Fibroblast of mammary gland (primary cell): ENCODE results near the gene PRF1.
"Not testable (repeated sequence)": the region's sequence is repeated elsewhere in the genome, so short reads cannot be mapped to it uniquely, and the experiment has no call there.

Source experiments
- DNase-seq: peaks from one replicate; pipeline ENCODE4 v3.0.0-alpha.2; 2010; ENCODE audit warnings: low read depth
- H3K4me3 ChIP-seq: 2 replicates; pipeline ENCODE4 v1.5.1; 2011; ENCODE audit warnings: low read depth, mild to moderate bottlenecking, low read length, moderate library complexity; ENCODE audit not compliant: control insufficient read depth
- CTCF ChIP-seq: conservative IDR thresholded peaks from 2 replicates; pipeline ENCODE4 v1.5.1; 2011; ENCODE audit warnings: low read depth, low read length, inconsistent platforms; ENCODE audit not compliant: control insufficient read depth, insufficient read depth

The PRF1 gene

DNA sequence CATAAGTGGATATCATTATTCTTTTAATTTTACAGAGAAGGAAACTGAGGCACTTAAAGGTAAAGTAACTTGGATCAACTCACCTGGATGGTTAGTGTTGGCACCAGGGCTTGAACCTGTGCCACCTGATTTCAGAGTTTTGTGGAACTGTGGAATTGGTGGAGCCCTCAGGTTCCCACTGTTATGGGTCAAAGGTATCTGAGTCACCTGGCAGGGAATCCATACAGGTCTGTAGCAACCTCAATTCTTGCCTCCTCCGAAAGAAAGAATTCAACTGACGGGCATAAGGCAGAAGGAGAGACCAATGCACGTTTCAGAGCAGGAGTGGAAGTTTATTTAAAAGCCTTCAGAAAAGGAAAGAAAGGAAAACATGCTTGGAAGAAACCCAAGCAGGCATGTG lies 44.5 kb upstream of the PRF1 start:
- TF ChIP-seq CTCF, result no peak
- no peak for DNase-seq
- no peak overlapping the region for H3K4me3 ChIP-seq

DNA sequence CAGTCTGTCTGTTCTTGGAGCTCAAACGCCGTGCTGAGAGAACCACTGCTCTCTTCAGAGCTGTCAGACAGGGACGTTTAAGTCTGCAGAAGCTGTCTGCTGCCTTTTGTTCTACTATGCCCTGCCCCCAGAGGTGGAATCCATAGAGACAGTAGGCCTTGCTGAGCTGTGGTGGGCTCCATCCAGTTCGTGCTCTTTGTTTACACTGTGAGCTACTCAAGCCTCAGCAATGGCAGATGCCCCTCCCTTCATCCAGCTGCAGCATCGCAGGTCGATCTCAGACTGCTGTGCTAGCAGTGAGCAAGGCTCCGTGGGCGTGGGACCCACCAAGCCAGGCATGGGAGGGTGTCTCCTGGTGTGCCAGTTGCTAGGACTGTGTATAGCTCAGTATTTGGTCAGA lies 42.4 kb upstream of the PRF1 start:
- not testable (repeated sequence) for DNase-seq, H3K4me3 ChIP-seq

GRCh38 chr10:70643272-70643671 lies 40.7 kb upstream of the PRF1 start:
- H3K4me3 ChIP-seq, DNase-seq: not testable (repeated sequence)

- not testable (repeated sequence) for DNase-seq, H3K4me3 ChIP-seq
These were observed 37.3 kb upstream of the PRF1 start for GRCh38 chr10:70639640-70640383.

- H3K4me3 ChIP-seq, DNase-seq: not testable (repeated sequence)
These were observed 32.0 kb upstream of the PRF1 start for GRCh38 chr10:70634515-70634914.

- DNase-seq, result peak; percentile 17
- TF ChIP-seq CTCF, result no peak
- H3K4me3 ChIP-seq, result no peak overlapping the region
These were observed 31.5 kb upstream of the PRF1 start for GRCh38 chr10:70634011-70634410.

DNA sequence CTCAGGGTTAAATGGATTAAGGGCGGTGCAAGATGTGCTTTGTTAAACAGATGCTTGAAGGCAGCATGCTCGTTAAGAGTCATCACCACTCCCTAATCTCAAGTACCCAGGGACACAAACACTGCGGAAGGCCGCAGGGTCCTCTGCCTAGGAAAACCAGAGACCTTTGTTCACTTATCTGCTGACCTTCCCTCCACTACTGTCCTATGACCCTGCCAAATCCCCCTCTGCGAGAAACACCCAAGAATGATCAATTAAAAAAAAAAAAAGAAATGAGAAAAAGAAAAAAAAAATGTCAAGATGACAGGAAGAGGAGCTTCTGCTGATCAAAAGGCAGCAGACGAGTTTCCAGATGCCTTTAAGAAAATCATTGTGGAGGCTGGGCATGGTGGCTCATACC lies 29.2 kb upstream of the PRF1 start:
- H3K4me3 ChIP-seq, DNase-seq: not testable (repeated sequence)

DNA sequence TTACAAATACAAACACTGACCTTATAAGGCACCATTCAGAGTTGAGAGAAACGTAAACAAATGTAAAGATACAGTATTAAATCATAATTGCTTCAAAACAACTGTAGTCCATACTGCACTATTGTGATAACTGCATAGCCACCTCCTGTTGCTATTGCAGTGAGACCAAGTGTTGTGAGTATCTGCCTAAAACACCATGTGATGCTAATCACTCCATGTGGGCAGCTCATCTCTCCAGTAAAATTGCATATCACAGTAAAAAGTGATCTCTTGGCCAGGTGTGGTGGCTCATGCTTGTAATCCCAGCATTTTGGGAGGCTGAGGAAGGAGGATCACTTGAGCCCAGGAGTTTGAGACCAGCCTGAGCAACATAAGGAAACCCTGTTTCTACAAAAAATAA lies 26.8 kb upstream of the PRF1 start:
- no peak for TF ChIP-seq CTCF
- no peak for DNase-seq
- no peak overlapping the region for H3K4me3 ChIP-seq

DNA sequence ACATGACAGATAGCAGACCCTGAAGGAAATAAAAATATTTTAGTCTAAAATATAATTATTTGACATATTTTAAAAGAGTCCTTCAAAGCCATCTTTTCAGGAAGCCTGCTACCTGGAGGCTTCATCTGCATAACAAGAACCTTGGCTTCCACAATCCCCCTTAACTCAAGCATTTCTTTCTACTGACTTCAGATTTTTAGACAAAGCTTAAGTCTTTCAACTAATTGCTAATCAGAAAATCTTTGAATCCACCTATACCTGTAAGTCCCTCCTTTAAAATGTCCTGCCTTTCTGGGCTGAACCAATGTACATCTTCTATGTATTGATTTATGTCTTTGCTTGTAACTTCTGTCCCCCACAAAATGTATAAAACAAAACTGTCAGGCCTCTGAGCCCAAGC lies 23.5 kb upstream of the PRF1 start:
- TF ChIP-seq CTCF, result no peak
- H3K4me3 ChIP-seq, result no peak overlapping the region
- DNase-seq, result no peak
